Measurements from ENCODE around the gene FLOT2.

DNA sequence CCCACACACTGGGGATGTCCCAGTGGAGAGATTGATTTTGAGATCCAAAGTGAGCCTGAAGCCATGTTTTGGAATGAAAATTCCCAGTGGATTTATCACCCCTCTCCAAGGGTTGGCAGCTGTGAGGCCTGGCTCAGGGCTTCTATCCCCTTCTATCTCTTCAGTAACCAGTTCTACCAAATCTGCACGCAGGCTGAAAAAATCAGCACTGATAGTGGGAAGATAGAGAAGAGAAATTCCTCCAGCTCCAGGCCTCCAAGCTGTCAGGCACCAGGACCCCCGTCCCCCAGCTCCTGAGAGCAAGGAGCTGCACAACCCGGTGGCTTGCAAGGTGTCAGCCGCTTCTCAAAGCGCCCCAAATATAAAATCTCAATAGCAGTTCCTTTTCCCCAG, 1.0 kb downstream of the FLOT2 start:
- TF ChIP-seq, protein P1, sequence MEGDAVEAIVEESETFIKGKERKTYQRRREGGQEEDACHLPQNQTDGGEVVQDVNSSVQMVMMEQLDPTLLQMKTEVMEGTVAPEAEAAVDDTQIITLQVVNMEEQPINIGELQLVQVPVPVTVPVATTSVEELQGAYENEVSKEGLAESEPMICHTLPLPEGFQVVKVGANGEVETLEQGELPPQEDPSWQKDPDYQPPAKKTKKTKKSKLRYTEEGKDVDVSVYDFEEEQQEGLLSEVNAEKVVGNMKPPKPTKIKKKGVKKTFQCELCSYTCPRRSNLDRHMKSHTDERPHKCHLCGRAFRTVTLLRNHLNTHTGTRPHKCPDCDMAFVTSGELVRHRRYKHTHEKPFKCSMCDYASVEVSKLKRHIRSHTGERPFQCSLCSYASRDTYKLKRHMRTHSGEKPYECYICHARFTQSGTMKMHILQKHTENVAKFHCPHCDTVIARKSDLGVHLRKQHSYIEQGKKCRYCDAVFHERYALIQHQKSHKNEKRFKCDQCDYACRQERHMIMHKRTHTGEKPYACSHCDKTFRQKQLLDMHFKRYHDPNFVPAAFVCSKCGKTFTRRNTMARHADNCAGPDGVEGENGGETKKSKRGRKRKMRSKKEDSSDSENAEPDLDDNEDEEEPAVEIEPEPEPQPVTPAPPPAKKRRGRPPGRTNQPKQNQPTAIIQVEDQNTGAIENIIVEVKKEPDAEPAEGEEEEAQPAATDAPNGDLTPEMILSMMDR (IDR thresholded peaks at IDR 0.05 in 4 of 5, conservative IDR thresholded peaks at IDR 0.05 in 1 of 5), result no peak
- no peak for TF ChIP-seq POLR2A (IDR thresholded peaks at IDR 0.05)

Data from gastrocnemius medialis (tissue), 4 donors.